Stomach (tissue), 9 donors: ENCODE measurements around the gene C4B. TPM values are rescaled to one million over a fixed set of nuclear protein-coding genes. Genes with fewer than 3 reads are reported as not detected.

ENCODE experiments used
- DNase-seq, 2 donors: peaks; one replicate each; pipeline versions ENCODE4 v3.0.0 to v3.0.0-alpha.2; 2013 to 2019
- H3K27ac ChIP-seq, 5 donors: fragments of 200-600 bp in 4 of 5; sonication (generic) in 4 of 5; one replicate each; pipeline ENCODE4 v1.5.1; 2013 to 2019; ENCODE audit warnings: mild to moderate bottlenecking in 1 of 5, moderate library complexity in 1 of 5
- H3K27me3 ChIP-seq, 3 donors: fragments of 200-600 bp; sonication (generic); one replicate each; pipeline ENCODE4 v1.5.1; 2017 to 2019; ENCODE audit warnings: mixed run types in 1 of 3
- H3K36me3 ChIP-seq, 4 donors: fragments of 200-600 bp; sonication (generic); 1 replicate in 3 of 4; 2 replicates in 1 of 4; pipeline ENCODE4 v1.5.1; 2016 to 2019
- H3K4me1 ChIP-seq, 4 donors: fragments of 200-600 bp; sonication (generic); one replicate each; pipeline ENCODE4 v1.5.1; 2016 to 2019
- H3K4me3 ChIP-seq, 4 donors: fragments of 200-600 bp; sonication (generic) in 3 of 4; one replicate each; pipeline ENCODE4 v1.5.1; 2016 to 2019; ENCODE audit warnings: mild to moderate bottlenecking in 1 of 4
- H3K9me3 ChIP-seq, 4 donors: fragments of 200-600 bp; sonication (generic); one replicate each; pipeline ENCODE4 v1.5.1; 2016 to 2019
- EP300 ChIP-seq: sonication (generic); formaldehyde crosslinking; IDR thresholded peaks from one replicate; pipeline ENCODE4 v1.6.1; 2017; ENCODE audit warnings: antibody characterized with exemption
- POLR2A ChIP-seq, 4 donors: fragments of 450-650 bp; IDR thresholded peaks; one replicate each; pipeline ENCODE4 v1.6.1; 2016; ENCODE audit warnings: antibody characterized with exemption in 4 of 4, control low read depth in 2 of 4, mild to moderate bottlenecking in 1 of 4, moderate library complexity in 1 of 4
- POLR2AphosphoS5 ChIP-seq, 3 donors: sonication (generic); formaldehyde crosslinking; IDR thresholded peaks; one replicate each; pipeline ENCODE4 v1.6.1; 2016; ENCODE audit warnings: antibody characterized with exemption in 3 of 3
- WGBS, 5 donors: extraction: QIAGEN DNeasy Blood & Tissue Kit in 3 of 5; methylation state at CpG; one replicate each; pipeline versions ENCODE4 v1.1.5 to v1.1.7; 2013 to 2018; 5-methylcytosine and 5-hydroxymethylcytosine counted together
- intact Hi-C: fragments of 100-400 bp; cut with DNase I; formaldehyde crosslinking; loops from one replicate; pipeline ENCODE4 v1.15.1; 2023; ENCODE audit warnings: low total_unique reads
- polyA plus RNA-seq, 3 donors: library from polyadenylated mRNA; stranded (reverse); fragments of 200-250 nt; gene quantifications; one replicate each; pipeline ENCODE4 v1.2.3, GENCODE V29; 2013
- total RNA-seq, 5 donors: library from RNA; depleted of rRNA; stranded (reverse); fragments of >200 nt; gene quantifications; one replicate each; pipeline versions ENCODE4 v1.1.0 to v1.2.3, GENCODE V29; 2014 to 2016
- TF ChIP-seq, protein P1 (sequence below), 7 experiments: fragments of 450-650 bp in 4 of 7; fragments of 200-600 bp in 3 of 7; sonication (generic) in 3 of 7; IDR thresholded peaks; one replicate each; pipeline ENCODE4 v1.5.1; 2016 to 2019; ENCODE audit warnings: antibody characterized with exemption in 7 of 7, control low read depth in 2 of 7, mild to moderate bottlenecking in 1 of 7
- donor health status: healthy with polysubstance abuse.
- donor health status: Bipolar disorder and iron deficiency.
- donor health status: healthy.

C4B gene
- total and polyA plus RNA-seq, 8 donors: 14.9 to 108 (median 43.3) TPM

DNA sequence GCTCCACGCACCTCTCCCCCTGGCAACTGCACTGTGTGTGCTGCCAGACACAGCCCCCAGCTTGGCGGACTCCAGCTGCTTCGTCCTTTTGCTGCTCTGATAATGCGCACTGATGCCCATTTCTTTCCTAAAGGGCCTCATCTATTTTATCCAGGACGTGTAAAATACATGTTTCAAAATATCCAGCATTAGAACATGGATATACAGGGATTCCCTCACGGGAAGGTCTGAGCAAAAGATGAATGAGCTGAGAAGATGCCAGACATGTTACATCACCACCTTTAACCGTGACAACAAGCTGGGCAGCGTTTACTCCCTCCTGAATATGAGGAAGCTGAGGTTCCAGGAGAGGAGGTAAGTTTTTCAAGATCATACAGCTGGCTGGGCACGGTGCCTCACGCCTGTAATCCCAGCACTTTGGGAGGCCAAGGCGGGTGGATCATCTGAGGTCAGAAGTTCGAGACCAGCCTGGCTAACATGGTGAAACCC lies 61.8 kb downstream of the C4B start:
- Histone ChIP-seq H3K27me3 (no peaks in the 10 kb centered on the region), H3K4me1 (peaks cover 0 to 1% (median 0%) of the 10 kb centered on the region in 4 donors), H3K4me3 (no peak overlapping the region), H3K36me3 (peaks cover 0 to 36% (median 34%) of the 10 kb centered on the region in 4 donors), H3K9me3 (no peaks in the 10 kb centered on the region), H3K27ac (peak overlapping the region in 2 of 5 donors; percentile 25 to 56)
- WGBS, 5 donors: 68 to 78% (median 74%) methylated on average over 12 of the region's 12 CpGs
- no peak for TF ChIP-seq EP300
- no peak for TF ChIP-seq POLR2A (IDR thresholded peaks at IDR 0.05)
- no peak for TF ChIP-seq POLR2AphosphoS5 (IDR thresholded peaks at IDR 0.05)
- TF ChIP-seq, protein P1, sequence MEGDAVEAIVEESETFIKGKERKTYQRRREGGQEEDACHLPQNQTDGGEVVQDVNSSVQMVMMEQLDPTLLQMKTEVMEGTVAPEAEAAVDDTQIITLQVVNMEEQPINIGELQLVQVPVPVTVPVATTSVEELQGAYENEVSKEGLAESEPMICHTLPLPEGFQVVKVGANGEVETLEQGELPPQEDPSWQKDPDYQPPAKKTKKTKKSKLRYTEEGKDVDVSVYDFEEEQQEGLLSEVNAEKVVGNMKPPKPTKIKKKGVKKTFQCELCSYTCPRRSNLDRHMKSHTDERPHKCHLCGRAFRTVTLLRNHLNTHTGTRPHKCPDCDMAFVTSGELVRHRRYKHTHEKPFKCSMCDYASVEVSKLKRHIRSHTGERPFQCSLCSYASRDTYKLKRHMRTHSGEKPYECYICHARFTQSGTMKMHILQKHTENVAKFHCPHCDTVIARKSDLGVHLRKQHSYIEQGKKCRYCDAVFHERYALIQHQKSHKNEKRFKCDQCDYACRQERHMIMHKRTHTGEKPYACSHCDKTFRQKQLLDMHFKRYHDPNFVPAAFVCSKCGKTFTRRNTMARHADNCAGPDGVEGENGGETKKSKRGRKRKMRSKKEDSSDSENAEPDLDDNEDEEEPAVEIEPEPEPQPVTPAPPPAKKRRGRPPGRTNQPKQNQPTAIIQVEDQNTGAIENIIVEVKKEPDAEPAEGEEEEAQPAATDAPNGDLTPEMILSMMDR (IDR thresholded peaks at IDR 0.05): no peak
- intact Hi-C loops: no loop called here
- peak in 1 of 2 donors; percentile 54 for DNase-seq

- Histone ChIP-seq H3K4me1 (peaks cover 0 to 7% (median 0%) of the 10 kb centered on the region in 4 donors), H3K27me3 (peaks cover 0 to 4% (median 0%) of the 10 kb centered on the region in 3 donors), H3K9me3 (no peaks in the 10 kb centered on the region), H3K27ac (peak overlapping the region in 2 of 5 donors; percentile 37 to 76), H3K4me3 (no peak overlapping the region), H3K36me3 (peaks cover 0 to 40% (median 30%) of the 10 kb centered on the region in 4 donors)
- intact Hi-C loops: no loop called here
- TF ChIP-seq, protein P1 (IDR thresholded peaks at IDR 0.05): no peak
- no peak for TF ChIP-seq EP300
- no peak for TF ChIP-seq POLR2A (IDR thresholded peaks at IDR 0.05)
- TF ChIP-seq POLR2AphosphoS5 (IDR thresholded peaks at IDR 0.05): no peak
- no peak for DNase-seq
- 73 to 86% (median 82%) methylated on average over 6 to 7 of the region's 7 CpGs for WGBS, 5 donors
Measured at GRCh38 chr6:32079566-32080290, 65.1 kb downstream of the C4B start.

GRCh38 chr6:32081168-32081990 lies 66.8 kb downstream of the C4B start:
- peak overlapping the region; percentile 14 to 77 (median 65) for H3K27ac ChIP-seq
- 54 to 79% (median 72%) methylated on average over 12 to 22 of the region's 22 CpGs for WGBS, 5 donors
- peaks cover 0 to 20% (median 0%) of the 10 kb centered on the region in 3 donors for H3K27me3 ChIP-seq
- peak in 1 of 2 donors; percentile 74 for DNase-seq
- no peak overlapping the region for H3K4me3 ChIP-seq
- peaks cover 0 to 40% (median 28%) of the 10 kb centered on the region in 4 donors for H3K36me3 ChIP-seq
- H3K4me1 ChIP-seq: peaks cover 0 to 10% (median 5%) of the 10 kb centered on the region in 4 donors
- intact Hi-C loops: no loop called here
- TF ChIP-seq EP300 (no peak), POLR2AphosphoS5 (IDR thresholded peaks at IDR 0.05) (peak in 1 of 3 donors; percentile 25)
- H3K9me3 ChIP-seq: no peaks in the 10 kb centered on the region

GRCh38 chr6:32082478-32082877 lies 67.9 kb downstream of the C4B start:
- peaks cover 0 to 40% (median 25%) of the 10 kb centered on the region in 4 donors for H3K36me3 ChIP-seq
- no peaks in the 10 kb centered on the region for H3K9me3 ChIP-seq
- H3K4me1 ChIP-seq: peaks cover 11 to 21% (median 16%) of the 10 kb centered on the region in 4 donors
- peaks cover 0 to 31% (median 0%) of the 10 kb centered on the region in 3 donors for H3K27me3 ChIP-seq
- 44 to 69% (median 57%) methylated on average over 6 of the region's 6 CpGs for WGBS, 5 donors
- TF ChIP-seq POLR2AphosphoS5 (IDR thresholded peaks at IDR 0.05): no peak
- TF ChIP-seq POLR2A (IDR thresholded peaks at IDR 0.05): no peak
- TF ChIP-seq, protein P1 (IDR thresholded peaks at IDR 0.05): no peak
- H3K27ac ChIP-seq: peak overlapping the region in 4 of 5 donors; percentile 60 to 77 (median 70)
- H3K4me3 ChIP-seq: no peak overlapping the region
- no peak for DNase-seq
- intact Hi-C loops: no loop called here
